ENCODE results near the gene TASP1.

- TF ChIP-seq EP300 (IDR thresholded peaks at IDR 0.05) (no peak), CTCF (IDR thresholded peaks at IDR 0.05) (no peak), POLR2A (IDR thresholded peaks at IDR 0.05) (no peak)
These were observed 290.2 kb downstream of the TASP1 start for GRCh38 chr20:13348311-13349234.
